ENCODE data around the gene ITM2C. TPM values are rescaled to one million over a fixed set of nuclear protein-coding genes. Genes with fewer than 3 reads are reported as not detected.

Gene ITM2C
- total and polyA plus RNA-seq, 8 donors = 26.2 to 96.3 (median 41.0) TPM

DNA sequence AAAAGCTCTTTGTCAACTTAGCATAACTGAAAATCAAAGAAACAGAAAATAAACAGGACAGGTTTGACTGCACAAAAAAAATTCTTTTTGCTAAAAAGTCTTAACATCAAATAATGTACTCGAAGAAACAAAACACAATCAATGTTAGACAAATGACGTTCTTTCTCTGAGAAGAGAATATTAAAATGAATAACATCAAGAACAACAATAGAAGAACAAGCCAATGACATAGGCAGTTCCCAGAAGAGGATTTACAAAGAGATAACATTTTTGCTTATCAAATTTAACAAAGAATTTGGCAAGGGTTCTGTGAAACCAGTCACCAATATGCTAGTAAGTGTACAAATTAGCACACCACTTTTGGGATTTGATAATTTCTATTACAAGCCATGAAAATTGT, 54.5 kb downstream of the ITM2C start:
- Histone ChIP-seq H3K36me3 (no peaks in the 10 kb centered on the region), H3K4me3 (no peak overlapping the region), H3K27me3 (no peaks in the 10 kb centered on the region), H3K4me1 (no peaks in the 10 kb centered on the region), H3K9me3 (no peaks in the 10 kb centered on the region), H3K27ac (no peak overlapping the region)
- ATAC-seq (no peak), DNase-seq (no peak), FAIRE-seq (no peak)
- WGBS, 2 donors = 43 to 56% methylated on average over 2 of the region's 2 CpGs
- intact Hi-C loops (cut with DNase I) = no loop called here
- TF ChIP-seq, protein P1, sequence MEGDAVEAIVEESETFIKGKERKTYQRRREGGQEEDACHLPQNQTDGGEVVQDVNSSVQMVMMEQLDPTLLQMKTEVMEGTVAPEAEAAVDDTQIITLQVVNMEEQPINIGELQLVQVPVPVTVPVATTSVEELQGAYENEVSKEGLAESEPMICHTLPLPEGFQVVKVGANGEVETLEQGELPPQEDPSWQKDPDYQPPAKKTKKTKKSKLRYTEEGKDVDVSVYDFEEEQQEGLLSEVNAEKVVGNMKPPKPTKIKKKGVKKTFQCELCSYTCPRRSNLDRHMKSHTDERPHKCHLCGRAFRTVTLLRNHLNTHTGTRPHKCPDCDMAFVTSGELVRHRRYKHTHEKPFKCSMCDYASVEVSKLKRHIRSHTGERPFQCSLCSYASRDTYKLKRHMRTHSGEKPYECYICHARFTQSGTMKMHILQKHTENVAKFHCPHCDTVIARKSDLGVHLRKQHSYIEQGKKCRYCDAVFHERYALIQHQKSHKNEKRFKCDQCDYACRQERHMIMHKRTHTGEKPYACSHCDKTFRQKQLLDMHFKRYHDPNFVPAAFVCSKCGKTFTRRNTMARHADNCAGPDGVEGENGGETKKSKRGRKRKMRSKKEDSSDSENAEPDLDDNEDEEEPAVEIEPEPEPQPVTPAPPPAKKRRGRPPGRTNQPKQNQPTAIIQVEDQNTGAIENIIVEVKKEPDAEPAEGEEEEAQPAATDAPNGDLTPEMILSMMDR (IDR thresholded peaks at IDR 0.05) = no peak

DNA sequence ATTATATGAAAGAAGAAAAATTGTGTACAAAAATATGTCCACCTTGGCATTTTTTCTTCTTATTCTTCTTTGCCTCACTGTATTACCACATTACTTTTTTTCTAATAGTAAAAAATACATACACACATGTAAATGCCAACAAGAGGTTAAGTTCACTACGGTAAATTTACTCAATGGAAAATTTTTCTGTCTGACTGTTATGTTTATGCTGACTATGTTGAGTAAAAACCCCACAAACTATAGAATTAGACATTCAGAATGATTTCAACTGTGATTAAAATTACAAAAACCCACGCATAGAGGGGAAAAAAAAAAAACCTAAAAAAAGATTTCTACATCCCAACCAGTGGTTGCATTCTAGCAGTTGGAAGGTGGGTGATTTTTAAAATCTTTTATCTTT, 54.9 kb downstream of the ITM2C start:
- TF ChIP-seq, protein P1 (IDR thresholded peaks at IDR 0.05) = no peak
- FAIRE-seq = no peak
- 53 to 63% methylated on average over 2 of the region's 2 CpGs for WGBS, 2 donors
- intact Hi-C loops (cut with DNase I) = no loop called here
- H3K4me1 ChIP-seq = no peaks in the 10 kb centered on the region
- H3K27ac ChIP-seq = no peak overlapping the region
- no peaks in the 10 kb centered on the region for H3K9me3 ChIP-seq
- no peaks in the 10 kb centered on the region for H3K36me3 ChIP-seq
- no peak overlapping the region for H3K4me3 ChIP-seq
- no peak for ATAC-seq
- no peak for DNase-seq
- no peaks in the 10 kb centered on the region for H3K27me3 ChIP-seq

DNA sequence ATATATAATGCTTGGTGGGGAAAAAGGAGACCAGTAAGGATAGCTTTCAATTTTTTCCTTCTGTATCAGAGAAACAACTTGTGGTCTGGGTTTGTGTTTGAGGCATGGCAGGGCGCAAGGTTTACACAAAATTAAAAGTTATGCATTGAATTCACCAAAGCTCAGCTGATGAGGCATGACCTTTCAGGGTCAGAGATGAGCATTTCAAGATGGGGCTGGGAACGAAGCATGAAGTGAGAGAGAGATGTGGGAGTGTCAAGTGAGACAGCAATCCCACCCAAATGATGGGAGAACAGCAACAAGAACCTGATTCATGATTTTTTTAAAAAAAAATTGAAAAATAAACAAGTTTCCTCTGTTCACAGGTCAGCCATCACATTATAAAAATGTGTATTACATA, 55.4 kb downstream of the ITM2C start:
- no peaks in the 10 kb centered on the region for H3K36me3 ChIP-seq
- H3K27ac ChIP-seq = no peak overlapping the region
- no peak overlapping the region for H3K4me3 ChIP-seq
- no peak for ATAC-seq
- H3K4me1 ChIP-seq = no peaks in the 10 kb centered on the region
- WGBS, 2 donors = 61 to 64% methylated on average over 2 of the region's 2 CpGs
- no peak for FAIRE-seq
- H3K9me3 ChIP-seq = no peaks in the 10 kb centered on the region
- TF ChIP-seq, protein P1 (IDR thresholded peaks at IDR 0.05) = no peak
- intact Hi-C loops (cut with DNase I) = no loop called here
- no peaks in the 10 kb centered on the region for H3K27me3 ChIP-seq
- DNase-seq = no peak

DNA sequence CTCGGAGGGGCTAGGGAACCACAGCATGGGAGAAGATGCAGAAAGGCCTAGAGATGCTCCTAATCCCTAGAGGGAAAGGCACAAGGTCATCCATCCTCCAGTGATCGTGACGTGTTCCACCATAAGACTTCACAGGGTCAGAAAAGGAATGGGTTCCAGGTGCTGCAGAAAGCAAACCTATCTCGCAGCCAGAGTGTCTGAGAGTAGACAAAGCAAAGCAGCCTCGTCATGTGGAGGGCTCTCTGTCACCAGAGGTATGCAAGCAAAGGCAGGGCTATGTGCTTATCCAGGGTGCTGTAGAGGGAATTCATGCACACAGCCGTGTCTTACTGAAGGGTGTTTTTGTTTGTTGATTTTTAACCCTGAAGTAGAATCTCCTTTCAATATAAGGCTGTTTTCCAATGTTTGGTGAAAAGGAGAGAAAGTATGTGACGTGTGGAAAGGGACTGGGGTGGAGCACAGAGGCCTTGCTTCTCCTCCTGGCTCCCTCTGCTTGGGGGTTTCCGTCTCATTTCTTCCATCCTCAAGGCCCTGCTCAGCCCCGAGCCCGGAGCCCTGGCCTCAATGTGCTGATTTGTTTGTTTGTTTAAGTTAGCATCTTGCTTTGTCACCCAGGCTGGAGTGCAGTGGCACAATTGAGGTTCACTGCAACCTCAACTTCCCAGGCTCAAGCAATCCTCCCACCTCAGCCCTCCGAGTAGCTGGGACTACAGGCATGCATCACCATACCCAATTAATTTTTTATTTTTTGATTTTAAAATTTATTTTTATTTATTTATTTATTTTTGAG, 57.3 kb downstream of the ITM2C start:
- FAIRE-seq (no peak), DNase-seq (peak in 2 of 6 donors; percentile 2 to 11), ATAC-seq (no peak)
- WGBS, 2 donors = 57 to 63% methylated on average over 11 of the region's 11 CpGs
- intact Hi-C loops (cut with DNase I) = no loop called here
- H3K9me3 ChIP-seq = no peaks in the 10 kb centered on the region
- H3K4me3 ChIP-seq = no peak overlapping the region
- TF ChIP-seq, protein P1 (IDR thresholded peaks at IDR 0.05) = no peak
- H3K36me3 ChIP-seq = no peaks in the 10 kb centered on the region
- no peak overlapping the region for H3K27ac ChIP-seq
- H3K4me1 ChIP-seq = no peaks in the 10 kb centered on the region
- no peaks in the 10 kb centered on the region for H3K27me3 ChIP-seq

Measured in pancreas (tissue), 10 donors.